TTC549 (cell line): ENCODE results near the gene MDH1B.

Source experiments
- FAIRE-seq: peaks from 2 replicates; lab custom pipeline; 2012; peaks lifted over from hg19 to GRCh38; lab: Jason Lieb, UNC

The MDH1B gene

DNA sequence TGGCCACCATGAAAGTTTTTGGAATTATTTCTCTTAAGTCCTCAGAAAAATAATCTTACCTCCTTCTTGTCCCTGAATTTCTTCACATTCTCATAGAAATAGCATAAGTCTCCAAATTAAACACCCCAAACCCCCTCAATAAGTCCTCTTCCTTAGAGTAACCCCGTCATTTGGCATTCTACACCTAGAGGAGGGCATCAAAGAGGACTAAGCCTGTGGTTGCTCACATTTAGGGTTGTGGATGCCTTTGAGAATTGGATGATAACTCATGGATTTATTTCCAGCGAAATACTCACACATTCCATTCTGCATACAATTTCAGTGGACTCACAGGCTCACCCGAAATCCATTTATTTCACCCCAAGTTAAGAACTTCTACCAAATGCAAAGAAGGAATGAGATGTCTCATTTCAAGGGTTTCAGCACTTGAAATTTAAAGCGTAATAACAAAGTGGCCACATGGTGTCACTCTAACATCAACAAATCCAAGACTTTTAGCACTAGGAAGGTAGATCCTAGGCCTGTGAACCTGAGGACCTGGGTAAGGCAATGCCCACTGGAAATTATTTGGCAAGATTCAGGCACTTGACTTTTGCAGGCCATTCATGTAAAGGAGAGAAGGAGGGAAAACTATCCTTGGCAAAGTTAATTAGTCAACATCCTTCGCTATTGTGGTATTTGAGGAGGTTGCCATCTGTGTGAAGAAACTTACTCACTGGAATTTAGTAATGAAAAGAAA, 71.6 kb downstream of the MDH1B start:
- FAIRE-seq: peak; percentile 67

GRCh38 chr2:206692971-206693370, 72.2 kb downstream of the MDH1B start:
- FAIRE-seq: no peak

DNA sequence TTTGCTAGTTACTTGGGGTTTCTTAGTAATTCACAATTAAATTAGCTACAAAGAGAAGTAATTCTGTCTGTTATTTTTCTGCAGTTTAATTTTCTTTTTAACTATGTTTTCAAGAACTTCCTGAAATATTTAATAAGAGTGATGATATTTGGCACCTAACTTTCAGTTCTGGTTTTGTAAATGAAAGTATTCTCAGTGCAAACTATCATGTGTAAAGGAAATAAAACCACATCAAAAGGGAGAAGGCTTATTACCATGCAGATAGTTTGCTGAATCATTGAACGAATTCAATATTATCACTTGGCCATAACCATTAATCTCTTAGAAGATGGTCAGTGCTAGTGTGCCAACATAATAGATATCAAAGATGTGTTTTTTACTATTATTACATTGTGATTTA, 76.1 kb downstream of the MDH1B start:
- no peak for FAIRE-seq

DNA sequence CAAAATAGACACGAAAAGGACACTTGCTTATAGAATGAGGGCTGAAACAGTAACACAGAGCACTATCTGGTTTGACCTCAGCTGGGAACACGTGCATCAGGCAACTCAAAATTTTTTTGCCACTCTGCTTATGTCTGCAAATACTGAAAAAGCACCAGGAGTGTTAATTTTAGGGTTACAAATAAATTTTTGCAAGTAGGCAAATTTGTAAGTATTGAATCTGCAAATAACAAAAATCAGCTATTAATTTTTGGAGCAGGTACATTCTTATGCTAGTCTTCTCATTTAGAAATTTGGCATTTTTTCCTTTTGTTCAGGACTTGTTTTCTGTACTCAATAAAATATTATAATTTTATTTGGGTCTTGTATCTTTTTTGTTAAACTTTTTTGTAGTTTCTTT, 76.7 kb downstream of the MDH1B start:
- no peak for FAIRE-seq
